Occipital lobe (tissue), 2 donors: ENCODE results near the gene EEF1G. TPM values are rescaled to one million over a fixed set of nuclear protein-coding genes. Genes with fewer than 3 reads are reported as not detected.
"Not testable (repeated sequence)": the region's sequence is repeated elsewhere in the genome, so short reads cannot be mapped to it uniquely, and the experiment has no call there.

ENCODE experiments used
- DNase-seq: peaks from one replicate; lab custom pipeline; 2025; lab: John Stamatoyannopoulos, UW
- total RNA-seq: library from RNA; depleted of rRNA; stranded (reverse); fragments of >200 nt; gene quantifications from one replicate; pipeline ENCODE4 v1.2.3, GENCODE V29; 2014

EEF1G gene, protein sequence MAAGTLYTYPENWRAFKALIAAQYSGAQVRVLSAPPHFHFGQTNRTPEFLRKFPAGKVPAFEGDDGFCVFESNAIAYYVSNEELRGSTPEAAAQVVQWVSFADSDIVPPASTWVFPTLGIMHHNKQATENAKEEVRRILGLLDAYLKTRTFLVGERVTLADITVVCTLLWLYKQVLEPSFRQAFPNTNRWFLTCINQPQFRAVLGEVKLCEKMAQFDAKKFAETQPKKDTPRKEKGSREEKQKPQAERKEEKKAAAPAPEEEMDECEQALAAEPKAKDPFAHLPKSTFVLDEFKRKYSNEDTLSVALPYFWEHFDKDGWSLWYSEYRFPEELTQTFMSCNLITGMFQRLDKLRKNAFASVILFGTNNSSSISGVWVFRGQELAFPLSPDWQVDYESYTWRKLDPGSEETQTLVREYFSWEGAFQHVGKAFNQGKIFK
- total RNA-seq = 1,633 TPM

- peak; percentile 97 for DNase-seq
These were observed at the start of gene EEF1G for GRCh38 chr11:62573592-62574362. TSS of gene EEF1G (minus strand) at chr11:62573891. CDS start at chr11:62573842, 49 bp downstream.

DNA sequence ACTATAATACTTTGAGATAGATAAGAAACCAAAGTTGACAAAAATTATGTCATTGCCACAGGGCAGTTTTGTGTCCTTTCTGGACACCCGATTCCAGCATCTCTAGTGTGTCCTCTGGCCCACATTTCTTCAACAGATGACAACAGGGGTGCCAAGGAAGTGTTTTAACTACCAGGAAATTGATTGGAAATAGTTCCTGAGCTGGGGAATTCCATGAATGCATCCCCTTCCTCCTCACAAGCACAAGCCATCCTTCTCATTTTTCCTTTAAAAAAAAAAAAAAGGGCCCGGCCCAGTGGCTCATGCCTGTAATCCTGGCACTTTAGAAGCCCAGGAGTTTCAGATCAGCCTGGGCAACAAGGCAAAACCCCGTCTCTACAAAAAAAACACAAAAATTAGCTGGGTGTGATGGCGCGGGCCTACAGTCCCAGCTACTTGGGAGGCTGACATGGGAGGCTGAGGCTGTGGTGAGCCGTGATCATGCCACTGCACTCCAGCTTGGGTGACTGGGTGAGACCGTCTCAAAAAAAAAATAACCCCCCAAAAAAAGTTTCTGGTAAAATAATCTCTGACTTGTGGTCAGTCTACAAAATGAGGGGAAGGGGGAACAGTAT, 48.9 kb upstream of the EEF1G start:
- no peak for DNase-seq

- DNase-seq = peak; percentile 97
These were observed 48.1 kb upstream of the EEF1G start, which contains the start of gene B3GAT3 for GRCh38 chr11:62621567-62622470. TSS of gene B3GAT3 (minus strand) at chr11:62621986. CDS start at chr11:62621947, 39 bp downstream.

GRCh38 chr11:62621027-62621566, 47.4 kb upstream of the EEF1G start:
- DNase-seq = no peak

DNA sequence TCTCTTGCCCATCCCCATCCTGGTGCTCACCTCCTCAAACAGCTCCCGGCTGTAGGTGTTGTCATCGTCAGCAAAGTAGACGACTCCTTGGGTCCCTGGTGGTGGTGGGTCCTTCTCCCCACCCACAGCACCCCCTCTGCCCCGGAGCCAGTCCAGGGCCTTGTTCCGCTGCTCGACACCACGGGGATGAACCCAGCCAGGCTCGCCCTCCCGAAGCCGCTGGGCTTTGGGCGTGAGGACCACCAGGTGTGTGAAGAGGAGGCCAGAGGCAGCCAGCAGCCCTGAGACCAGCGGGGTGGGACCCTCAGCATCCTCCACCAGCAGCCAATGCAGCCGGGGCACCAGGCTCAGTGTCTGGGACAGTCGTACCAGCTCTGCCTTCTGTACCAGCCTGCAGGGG, 43.3 kb upstream of the EEF1G start:
- not testable (repeated sequence) for DNase-seq

DNA sequence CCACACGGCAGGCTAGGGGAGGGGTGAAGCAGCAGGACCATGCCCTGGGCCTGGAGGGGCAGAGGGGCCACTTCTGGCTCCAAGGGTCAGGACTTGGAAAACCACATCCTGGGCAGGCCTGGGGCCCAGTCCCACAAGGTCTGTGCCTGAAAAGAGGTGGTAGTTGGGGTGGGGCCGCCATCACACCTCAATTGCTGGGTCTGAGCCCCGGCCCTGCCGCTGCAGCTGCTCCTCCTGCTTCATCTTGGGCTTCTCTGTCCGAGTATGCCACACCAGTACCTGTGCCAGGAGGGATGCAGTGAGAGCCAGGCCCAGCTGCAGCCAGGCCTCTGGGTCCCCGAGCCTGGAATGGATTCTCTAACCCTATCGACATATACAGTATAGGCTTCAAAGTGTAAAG, 41.8 kb upstream of the EEF1G start:
- no peak for DNase-seq

DNA sequence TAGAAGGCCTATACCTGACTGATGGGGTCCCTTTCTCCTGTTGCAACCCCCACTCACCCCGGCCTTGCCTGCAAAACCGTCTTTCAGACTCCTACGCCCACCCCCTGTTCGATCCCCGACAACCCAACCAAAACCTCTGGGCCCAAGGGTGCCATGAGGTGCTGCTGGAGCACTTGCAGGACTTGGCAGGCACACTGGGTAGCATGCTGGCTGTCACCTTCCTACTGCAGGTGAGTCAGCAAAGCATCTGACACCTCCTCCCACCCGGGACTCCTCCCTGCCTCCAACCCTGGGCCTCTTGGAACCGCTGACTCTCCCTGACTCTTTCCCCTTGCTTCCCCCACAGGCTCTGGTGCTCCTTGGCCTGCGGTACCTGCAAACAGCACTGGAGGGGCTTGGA, 40.6 kb upstream of the EEF1G start:
- DNase-seq = no peak

DNA sequence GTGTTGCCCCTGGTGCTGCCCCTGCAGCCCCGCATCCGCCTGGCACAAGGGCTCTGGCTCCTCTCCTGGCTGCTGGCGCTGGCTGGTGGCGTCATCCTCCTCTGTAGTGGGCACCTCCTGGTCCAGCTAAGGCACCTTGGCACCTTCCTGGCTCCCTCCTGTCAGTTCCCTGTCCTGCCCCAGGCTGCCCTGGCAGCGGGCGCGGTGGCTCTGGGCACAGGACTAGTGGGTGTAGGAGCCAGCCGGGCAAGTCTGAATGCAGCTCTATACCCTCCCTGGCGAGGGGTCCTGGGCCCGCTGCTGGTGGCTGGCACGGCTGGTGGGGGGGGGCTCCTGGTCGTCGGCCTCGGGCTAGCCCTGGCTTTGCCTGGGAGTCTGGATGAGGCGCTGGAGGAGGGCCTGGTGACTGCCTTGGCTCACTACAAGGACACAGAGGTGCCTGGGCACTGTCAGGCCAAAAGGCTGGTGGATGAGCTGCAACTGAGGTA, 39.6 kb upstream of the EEF1G start:
- DNase-seq = no peak

DNA sequence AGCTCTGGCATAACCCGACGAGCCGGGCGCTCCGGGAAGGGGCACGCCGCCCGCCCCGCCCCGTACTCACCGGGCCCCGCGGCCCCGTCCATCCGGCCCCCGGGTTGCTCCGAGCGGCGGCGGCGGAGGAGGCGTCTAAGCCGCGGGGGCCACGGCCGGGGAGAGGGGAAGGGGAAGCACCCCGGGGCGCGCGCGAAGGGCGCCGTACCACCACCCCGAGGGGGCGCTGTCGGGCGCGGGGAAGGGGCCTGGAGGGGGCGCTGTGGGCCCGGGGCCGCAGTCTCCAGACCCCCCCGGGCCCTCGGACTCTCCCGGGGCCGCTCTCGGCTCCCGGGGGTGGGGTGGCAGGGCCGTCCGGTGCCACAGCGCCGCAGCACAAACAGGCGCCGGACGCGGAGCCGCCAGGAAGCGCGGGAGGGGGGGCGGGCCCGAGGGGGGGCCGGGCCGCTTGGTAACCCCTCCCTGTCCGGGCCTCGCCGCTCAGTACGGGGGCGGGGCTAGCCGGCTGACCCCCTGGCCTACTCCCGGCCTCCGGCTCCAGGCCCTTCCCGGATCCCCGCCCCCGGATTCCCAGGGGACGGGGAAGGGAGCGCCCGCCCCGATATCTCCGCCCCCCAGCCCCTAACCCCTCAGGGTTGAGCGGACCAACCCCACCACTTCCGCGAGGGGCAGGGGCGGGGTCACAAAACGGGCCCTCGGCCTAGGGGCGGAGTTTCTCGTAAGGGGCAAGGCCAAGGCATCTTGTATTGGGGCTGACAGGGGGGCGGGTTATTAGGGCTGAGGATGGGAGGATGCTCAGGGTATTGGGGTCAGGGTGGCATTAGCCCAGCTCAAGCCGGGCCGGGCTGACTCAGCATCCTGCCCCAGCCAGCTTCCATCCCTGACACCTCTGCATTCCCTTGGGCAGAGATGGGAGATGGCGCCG, 38.9 kb upstream of the EEF1G start, which contains the start of the genes EML3 and ROM1:
EML3 (minus strand) TSS at position 410 of the 925 bp plus-strand sequence; CDS start at position 92, 318 bp downstream.
ROM1 (plus strand) TSS at position 892 of the 925 bp plus-strand sequence; CDS start at position 917, 25 bp downstream.
- DNase-seq = peak; percentile 85

DNA sequence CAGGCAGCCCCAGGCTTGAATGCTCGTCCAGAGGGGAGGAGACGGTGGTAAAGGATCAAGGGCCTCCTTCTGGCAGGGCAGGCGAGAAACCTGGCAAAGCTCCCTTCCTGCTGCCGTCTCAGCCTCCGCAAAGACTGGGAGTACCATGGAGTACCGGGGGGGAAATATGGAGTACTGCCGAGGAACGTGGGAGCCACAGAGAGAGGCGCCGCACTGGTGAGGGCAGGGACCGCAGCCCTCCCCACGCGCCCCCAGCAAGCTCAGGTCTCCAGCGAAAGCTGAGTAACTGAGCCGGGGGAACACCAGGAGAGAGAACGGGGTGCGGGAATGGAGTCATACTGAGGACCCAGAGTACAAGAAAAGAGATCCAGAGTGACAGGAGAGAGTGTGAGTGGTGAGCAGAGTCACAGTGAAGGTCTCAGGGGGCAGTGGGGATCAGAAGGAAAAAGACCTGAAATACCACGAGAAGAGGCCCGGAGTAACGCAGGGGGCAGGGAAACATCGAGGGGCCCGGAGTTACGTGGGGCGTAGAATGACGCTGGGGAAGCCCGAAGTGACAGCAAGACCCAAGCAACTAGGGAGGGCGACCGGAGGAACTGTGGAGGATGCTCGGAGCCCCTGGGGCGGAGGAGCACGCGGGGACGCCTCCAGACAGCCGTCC, 38.1 kb upstream of the EEF1G start:
- peak; percentile 31 for DNase-seq

GRCh38 chr11:62610814-62611704, 37.4 kb upstream of the EEF1G start:
- no peak for DNase-seq

GRCh38 chr11:62610403-62610802, 36.7 kb upstream of the EEF1G start:
- no peak for DNase-seq

- DNase-seq = no peak
These were observed 35.1 kb upstream of the EEF1G start for GRCh38 chr11:62608776-62609175.

DNA sequence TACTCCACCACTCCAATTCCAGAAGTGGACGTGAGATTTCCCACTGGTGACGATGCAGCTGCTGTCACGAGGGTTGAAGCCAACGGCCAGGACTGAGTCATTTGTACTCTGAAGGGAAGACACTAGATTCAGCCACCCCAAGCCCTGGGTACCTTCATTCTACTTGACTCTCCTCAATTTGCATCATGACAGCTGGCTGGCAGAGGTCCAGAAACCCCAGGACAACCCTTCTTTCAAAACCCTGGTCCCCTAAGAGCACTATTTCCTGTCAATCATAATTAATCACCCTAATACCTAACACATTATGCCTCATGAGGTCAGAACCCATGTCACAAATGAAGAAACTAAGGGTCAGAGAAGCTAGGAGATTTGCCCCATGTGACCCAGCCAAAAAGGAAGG, 34.0 kb upstream of the EEF1G start:
- no peak for DNase-seq

DNA sequence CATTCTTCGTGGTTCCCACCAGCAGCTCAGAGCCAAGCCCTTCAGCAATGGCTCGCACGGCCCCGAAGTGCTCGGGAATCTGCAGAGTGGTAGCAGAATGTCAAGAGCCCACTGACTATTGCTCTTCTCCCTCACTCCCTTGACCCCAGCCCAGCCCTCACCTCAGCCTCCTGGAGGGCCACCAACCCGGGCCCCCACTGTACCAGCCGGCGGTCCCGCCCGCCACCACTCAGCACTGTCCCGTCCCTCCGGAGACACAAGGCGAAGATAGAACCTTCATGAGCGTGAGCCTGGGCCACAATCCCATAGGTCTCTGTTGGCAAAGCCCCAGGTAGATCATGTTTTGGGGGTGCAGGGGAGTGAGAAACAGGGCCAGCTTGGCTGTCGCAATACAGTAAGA, 32.2 kb upstream of the EEF1G start:
- DNase-seq = no peak

GRCh38 chr11:62605467-62605866, 31.8 kb upstream of the EEF1G start:
- no peak for DNase-seq

- DNase-seq = no peak
These were observed 30.9 kb upstream of the EEF1G start for GRCh38 chr11:62604460-62605120.
